SK-N-SH (cell line): ENCODE results near the gene ANLN. TPM values are rescaled to one million over a fixed set of nuclear protein-coding genes. Genes with fewer than 3 reads are reported as not detected.

Experiments used
- CTCF ChIA-PET: fragments of 300-600, 350-600 bp; formaldehyde crosslinking; extraction: SDS; loops from one replicate; lab custom pipeline; 2021; lab: Yijun Ruan, JAX
- POLR2A ChIA-PET: fragments of 350-600 bp; sonication (Branson Sonifier 250); formaldehyde crosslinking; extraction: SDS; loops from one replicate; lab custom pipeline; 2020; ENCODE audit warnings: antibody characterized with exemption, inconsistent platforms; lab: Yijun Ruan, JAX
- DNase-seq: peaks from one replicate; pipeline ENCODE4 v3.0.0; 2012
- H2AFZ ChIP-seq: fragments of 200-600 bp; sonication (generic); 2 replicates; pipeline ENCODE4 v1.8.1; 2016; ENCODE audit warnings: antibody characterized with exemption, mild to moderate bottlenecking, low read depth
- H3F3A ChIP-seq: fragments of 200-600 bp; sonication (generic); replicated peaks from 2 replicates; pipeline ENCODE3; 2016; ENCODE audit warnings: antibody characterized with exemption, mild to moderate bottlenecking; ENCODE audit not compliant: insufficient read depth
- H3K27ac ChIP-seq, 2 experiments: fragments of 200-500 bp in 1 of 2; fragments of 200-600 bp in 1 of 2; sonication (Bioruptor generic) in 1 of 2; sonication (generic), shearing (Covaris generic) in 1 of 2; 2 replicates each; pipeline versions ENCODE4 v1.5.1 to v1.6.1; 2014 to 2016; ENCODE audit warnings: low read depth in 2 of 2, inconsistent platforms in 1 of 2, low read length in 1 of 2, mild to moderate bottlenecking in 1 of 2, mixed read lengths in 1 of 2
- H3K27me3 ChIP-seq: fragments of 200-600 bp; sonication (generic), shearing (Covaris generic); 2 replicates; pipeline ENCODE4 v1.6.1; 2016; ENCODE audit warnings: mixed run types; ENCODE audit not compliant: insufficient read depth
- H3K36me3 ChIP-seq, 2 experiments: fragments of 200-500 bp in 1 of 2; fragments of 200-600 bp in 1 of 2; sonication (Bioruptor generic) in 1 of 2; sonication (generic) in 1 of 2; replicated peaks in 1 of 2; 2 replicates each; pipeline versions ENCODE3 to v1.5.1; 2014 to 2016; ENCODE audit warnings: low read length in 1 of 2, mild to moderate bottlenecking in 1 of 2; ENCODE audit not compliant: insufficient read depth in 2 of 2, control insufficient read depth in 1 of 2
- H3K4me1 ChIP-seq, 2 experiments: fragments of 200-500 bp in 1 of 2; fragments of 200-600 bp in 1 of 2; sonication (Bioruptor generic) in 1 of 2; sonication (generic), shearing (Covaris generic) in 1 of 2; 2 replicates each; pipeline versions ENCODE4 v1.5.1 to v1.6.1; 2014 to 2016; ENCODE audit warnings: low read depth in 1 of 2, low read length in 1 of 2, mixed run types in 1 of 2; ENCODE audit not compliant: insufficient read depth in 2 of 2, control insufficient read depth in 1 of 2
- H3K4me2 ChIP-seq: fragments of 200-600 bp; sonication (generic), shearing (Covaris generic); 2 replicates; pipeline ENCODE4 v1.6.1; 2017; ENCODE audit warnings: mixed run types
- H3K4me3 ChIP-seq, 2 experiments: fragments of 200-500 bp in 1 of 2; fragments of 200-600 bp in 1 of 2; sonication (Bioruptor generic) in 1 of 2; sonication (generic), shearing (Covaris generic) in 1 of 2; 2 replicates each; pipeline versions ENCODE4 v1.5.1 to v1.8.1; 2014 to 2016; ENCODE audit warnings: low read depth in 2 of 2, inconsistent platforms in 1 of 2, low read length in 1 of 2, mild to moderate bottlenecking in 1 of 2, mixed read lengths in 1 of 2, moderate library complexity in 1 of 2
- H3K79me2 ChIP-seq: fragments of 200-600 bp; sonication (generic); 2 replicates; pipeline ENCODE4 v1.8.1; 2017; ENCODE audit warnings: mild to moderate bottlenecking; ENCODE audit not compliant: insufficient read depth
- H3K9ac ChIP-seq: fragments of 200-600 bp; sonication (generic); 2 replicates; pipeline ENCODE4 v1.6.1; 2017; ENCODE audit warnings: mixed run types
- H3K9me2 ChIP-seq: fragments of 200-600 bp; sonication (generic); 2 replicates; pipeline ENCODE4 v1.6.1; 2017; ENCODE audit warnings: mixed run types
- H3K9me3 ChIP-seq: fragments of 200-600 bp; sonication (generic); 2 replicates; pipeline ENCODE4 v1.6.1; 2017; ENCODE audit warnings: mixed run types, mild to moderate bottlenecking, moderate library complexity
- H4K20me1 ChIP-seq: fragments of 200-600 bp; sonication (generic); 2 replicates; pipeline ENCODE4 v1.6.1; 2017; ENCODE audit warnings: mild to moderate bottlenecking, mixed run types; ENCODE audit not compliant: insufficient read depth
- CHD2 ChIP-seq: fragments of 150-350 bp; IDR thresholded peaks from 2 replicates; pipeline ENCODE4 v1.6.1; 2018; ENCODE audit warnings: low read length; ENCODE audit not compliant: partially characterized antibody
- ELF1 ChIP-seq: IDR thresholded peaks from 2 replicates; pipeline ENCODE4 v1.4.0; 2012
- EP300 ChIP-seq, 2 experiments: IDR thresholded peaks; 2 replicates each; pipeline versions ENCODE4 v1.4.0 to v1.6.1; 2012; ENCODE audit warnings: borderline replicate concordance in 1 of 2, low read depth in 1 of 2, low read length in 1 of 2
- GABPA ChIP-seq: IDR thresholded peaks from 2 replicates; pipeline ENCODE4 v1.4.0; 2012; ENCODE audit warnings: low read depth, mild to moderate bottlenecking
- MXI1 ChIP-seq: IDR thresholded peaks from 2 replicates; pipeline ENCODE4 v1.6.1; 2012; ENCODE audit warnings: mild to moderate bottlenecking, low read depth, low read length, improper control_type of control experiment
- RFX5 ChIP-seq: IDR thresholded peaks from 2 replicates; pipeline ENCODE4 v1.6.1; 2012; ENCODE audit warnings: mild to moderate bottlenecking, improper control_type of control experiment, low read length
- TEAD4 ChIP-seq: IDR thresholded peaks from 2 replicates; pipeline ENCODE4 v1.4.0; 2012; ENCODE audit warnings: mild to moderate bottlenecking, borderline replicate concordance; ENCODE audit not compliant: insufficient read depth
- YY1 ChIP-seq: IDR thresholded peaks from 2 replicates; pipeline ENCODE4 v1.4.0; 2012; ENCODE audit warnings: low read depth, mild to moderate bottlenecking
- WGBS: methylation state at CpG from one replicate; pipeline ENCODE4 v1.1.6; 2017; ENCODE audit warnings: low lambda C conversion rate; 5-methylcytosine and 5-hydroxymethylcytosine counted together
- polyA plus RNA-seq, 3 experiments: library from polyadenylated mRNA; depleted of rRNA; stranded (reverse); fragments of >200 nt; gene quantifications; 2 replicates each; pipeline ENCODE4 v1.2.3, GENCODE V29; 2012
- TF ChIP-seq, protein P1 (sequence below): IDR thresholded peaks from 2 replicates; pipeline ENCODE4 v1.4.0; 2012; ENCODE audit warnings: low read depth, borderline replicate concordance
- TF ChIP-seq, protein P2 (sequence below): IDR thresholded peaks from 2 replicates; pipeline ENCODE4 v1.6.1; 2012; ENCODE audit warnings: mild to moderate bottlenecking, low read depth, low read length, moderate library complexity
- TF ChIP-seq, protein P3 (sequence below): IDR thresholded peaks from 2 replicates; pipeline ENCODE4; 2012
- TF ChIP-seq, protein P4 (sequence below): IDR thresholded peaks from 2 replicates; pipeline ENCODE4 v1.4.0; 2012; ENCODE audit warnings: low read depth, borderline replicate concordance

ANLN gene
- polyA plus RNA-seq, 1 of the 3 experiments (the other 2 are of a cell fraction), result 17.1 TPM

DNA sequence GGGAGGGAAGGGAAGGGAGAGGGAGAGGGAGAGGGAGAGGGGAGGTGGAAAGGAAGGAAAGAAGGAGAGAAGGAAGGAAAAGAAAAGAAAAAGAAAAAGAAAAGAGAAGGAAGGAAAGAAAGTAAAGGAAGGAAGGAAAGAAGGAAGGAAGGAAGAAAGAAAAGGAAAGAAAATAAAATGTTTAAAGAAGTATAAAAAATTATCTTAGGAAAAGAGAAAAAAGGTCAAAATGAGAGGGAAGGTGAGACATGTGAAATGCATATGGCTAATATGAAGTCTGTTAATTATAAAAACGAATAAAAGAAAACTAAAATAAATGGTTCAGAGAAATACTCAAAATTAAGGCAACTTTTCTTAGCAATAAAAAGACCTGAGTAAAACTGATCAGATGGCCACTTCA lies 46.1 kb upstream of the ANLN start:
- Histone ChIP-seq H3K4me2 (no peak overlapping the region), H2AFZ (no peak overlapping the region), H3K27ac (no peak overlapping the region), H3F3A (peaks cover 3% of the 10 kb centered on the region), H4K20me1 (no peaks in the 10 kb centered on the region), H3K9ac (no peak overlapping the region), H3K4me1 (peaks cover 0 to 4% of the 10 kb centered on the region in 2 experiments; a peak in 1 of 4 replicates), H3K27me3 (no peaks in the 10 kb centered on the region), H3K9me3 (no peaks in the 10 kb centered on the region), H3K79me2 (no peaks in the 10 kb centered on the region), H3K4me3 (no peak overlapping the region), H3K36me3 (no peaks in the 10 kb centered on the region), H3K9me2 (no peaks in the 10 kb centered on the region)
- no peak for DNase-seq
- 83% methylated on average over 1 of the region's 1 CpG for WGBS
- TF ChIP-seq, protein P1, sequence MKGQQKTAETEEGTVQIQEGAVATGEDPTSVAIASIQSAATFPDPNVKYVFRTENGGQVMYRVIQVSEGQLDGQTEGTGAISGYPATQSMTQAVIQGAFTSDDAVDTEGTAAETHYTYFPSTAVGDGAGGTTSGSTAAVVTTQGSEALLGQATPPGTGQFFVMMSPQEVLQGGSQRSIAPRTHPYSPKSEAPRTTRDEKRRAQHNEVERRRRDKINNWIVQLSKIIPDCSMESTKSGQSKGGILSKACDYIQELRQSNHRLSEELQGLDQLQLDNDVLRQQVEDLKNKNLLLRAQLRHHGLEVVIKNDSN, result no peak
- TF ChIP-seq MXI1 (no peak), CHD2 (no peak), YY1 (no peak), EP300 (IDR thresholded peaks at IDR 0.05; ENCODE audit: borderline replicate concordance in 1 of 2, low read depth in 1 of 2, low read length in 1 of 2) (no peak), ELF1 (no peak), GABPA (no peak), RFX5 (no peak), TEAD4 (no peak)
- TF ChIP-seq, protein P2, sequence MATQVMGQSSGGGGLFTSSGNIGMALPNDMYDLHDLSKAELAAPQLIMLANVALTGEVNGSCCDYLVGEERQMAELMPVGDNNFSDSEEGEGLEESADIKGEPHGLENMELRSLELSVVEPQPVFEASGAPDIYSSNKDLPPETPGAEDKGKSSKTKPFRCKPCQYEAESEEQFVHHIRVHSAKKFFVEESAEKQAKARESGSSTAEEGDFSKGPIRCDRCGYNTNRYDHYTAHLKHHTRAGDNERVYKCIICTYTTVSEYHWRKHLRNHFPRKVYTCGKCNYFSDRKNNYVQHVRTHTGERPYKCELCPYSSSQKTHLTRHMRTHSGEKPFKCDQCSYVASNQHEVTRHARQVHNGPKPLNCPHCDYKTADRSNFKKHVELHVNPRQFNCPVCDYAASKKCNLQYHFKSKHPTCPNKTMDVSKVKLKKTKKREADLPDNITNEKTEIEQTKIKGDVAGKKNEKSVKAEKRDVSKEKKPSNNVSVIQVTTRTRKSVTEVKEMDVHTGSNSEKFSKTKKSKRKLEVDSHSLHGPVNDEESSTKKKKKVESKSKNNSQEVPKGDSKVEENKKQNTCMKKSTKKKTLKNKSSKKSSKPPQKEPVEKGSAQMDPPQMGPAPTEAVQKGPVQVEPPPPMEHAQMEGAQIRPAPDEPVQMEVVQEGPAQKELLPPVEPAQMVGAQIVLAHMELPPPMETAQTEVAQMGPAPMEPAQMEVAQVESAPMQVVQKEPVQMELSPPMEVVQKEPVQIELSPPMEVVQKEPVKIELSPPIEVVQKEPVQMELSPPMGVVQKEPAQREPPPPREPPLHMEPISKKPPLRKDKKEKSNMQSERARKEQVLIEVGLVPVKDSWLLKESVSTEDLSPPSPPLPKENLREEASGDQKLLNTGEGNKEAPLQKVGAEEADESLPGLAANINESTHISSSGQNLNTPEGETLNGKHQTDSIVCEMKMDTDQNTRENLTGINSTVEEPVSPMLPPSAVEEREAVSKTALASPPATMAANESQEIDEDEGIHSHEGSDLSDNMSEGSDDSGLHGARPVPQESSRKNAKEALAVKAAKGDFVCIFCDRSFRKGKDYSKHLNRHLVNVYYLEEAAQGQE, result no peak
- TF ChIP-seq, protein P3, sequence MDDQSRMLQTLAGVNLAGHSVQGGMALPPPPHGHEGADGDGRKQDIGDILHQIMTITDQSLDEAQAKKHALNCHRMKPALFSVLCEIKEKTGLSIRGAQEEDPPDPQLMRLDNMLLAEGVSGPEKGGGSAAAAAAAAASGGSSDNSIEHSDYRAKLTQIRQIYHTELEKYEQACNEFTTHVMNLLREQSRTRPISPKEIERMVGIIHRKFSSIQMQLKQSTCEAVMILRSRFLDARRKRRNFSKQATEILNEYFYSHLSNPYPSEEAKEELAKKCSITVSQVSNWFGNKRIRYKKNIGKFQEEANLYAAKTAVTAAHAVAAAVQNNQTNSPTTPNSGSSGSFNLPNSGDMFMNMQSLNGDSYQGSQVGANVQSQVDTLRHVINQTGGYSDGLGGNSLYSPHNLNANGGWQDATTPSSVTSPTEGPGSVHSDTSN, result no peak
- TF ChIP-seq, protein P4, sequence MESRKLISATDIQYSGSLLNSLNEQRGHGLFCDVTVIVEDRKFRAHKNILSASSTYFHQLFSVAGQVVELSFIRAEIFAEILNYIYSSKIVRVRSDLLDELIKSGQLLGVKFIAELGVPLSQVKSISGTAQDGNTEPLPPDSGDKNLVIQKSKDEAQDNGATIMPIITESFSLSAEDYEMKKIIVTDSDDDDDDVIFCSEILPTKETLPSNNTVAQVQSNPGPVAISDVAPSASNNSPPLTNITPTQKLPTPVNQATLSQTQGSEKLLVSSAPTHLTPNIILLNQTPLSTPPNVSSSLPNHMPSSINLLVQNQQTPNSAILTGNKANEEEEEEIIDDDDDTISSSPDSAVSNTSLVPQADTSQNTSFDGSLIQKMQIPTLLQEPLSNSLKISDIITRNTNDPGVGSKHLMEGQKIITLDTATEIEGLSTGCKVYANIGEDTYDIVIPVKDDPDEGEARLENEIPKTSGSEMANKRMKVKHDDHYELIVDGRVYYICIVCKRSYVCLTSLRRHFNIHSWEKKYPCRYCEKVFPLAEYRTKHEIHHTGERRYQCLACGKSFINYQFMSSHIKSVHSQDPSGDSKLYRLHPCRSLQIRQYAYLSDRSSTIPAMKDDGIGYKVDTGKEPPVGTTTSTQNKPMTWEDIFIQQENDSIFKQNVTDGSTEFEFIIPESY, result no peak
- ChIA-PET CTCF (interaction anchor here (1.1 to 2.3 kb wide), 3 partner anchors 23 to 358 kb away, joined by 3 to 12 read pairs (median 4); no protein-coding TSS in a partner anchor), POLR2A (no interaction called here)
